K562 (cell line): ENCODE results near the gene VPS9D1. TPM values are rescaled to one million over a fixed set of nuclear protein-coding genes. Genes with fewer than 3 reads are reported as not detected.

Experiments used
- CTCF ChIP-seq, 3 experiments: IDR thresholded peaks in 2 of 3; conservative IDR thresholded peaks in 1 of 3; 2 replicates each; pipeline ENCODE4 v1.5.1; 2011 to 2012; ENCODE audit warnings: low read length in 3 of 3, mild to moderate bottlenecking in 3 of 3, control low read depth in 2 of 3, improper control_type of control experiment in 1 of 3, inconsistent platforms in 1 of 3, low read depth in 1 of 3, mixed read lengths in 1 of 3, moderate library complexity in 1 of 3; ENCODE audit not compliant: insufficient read depth in 2 of 3
- DPF2 ChIP-seq: fragments of 450-650 bp; IDR thresholded peaks from 2 replicates; pipeline ENCODE4 v1.6.1; 2016
- FOS ChIP-seq: IDR thresholded peaks from 3 replicates; pipeline ENCODE4 v1.6.1; 2011; ENCODE audit not compliant: insufficient read length; ENCODE audit errors: extremely low read depth
- GATAD2B ChIP-seq: fragments of 450-650 bp; IDR thresholded peaks from 2 replicates; pipeline ENCODE4 v1.6.1; 2017; ENCODE audit warnings: mild to moderate bottlenecking, borderline replicate concordance
- NCOA4 ChIP-seq: fragments of 450-650 bp; IDR thresholded peaks from 2 replicates; pipeline ENCODE4 v1.6.1; 2018; ENCODE audit warnings: mild to moderate bottlenecking; ENCODE audit not compliant: partially characterized antibody
- NONO ChIP-seq, 2 experiments: fragments of 200-400 bp in 1 of 2; fragments of 450-650 bp in 1 of 2; formaldehyde crosslinking in 1 of 2; IDR thresholded peaks; 2 replicates each; pipeline ENCODE4 v1.6.1; 2017; ENCODE audit warnings: low read depth in 2 of 2, mild to moderate bottlenecking in 2 of 2, moderate library complexity in 2 of 2, low read length in 1 of 2
- RFX5 ChIP-seq: IDR thresholded peaks from 2 replicates; pipeline ENCODE4 v1.6.1; 2011; ENCODE audit warnings: low read depth, mild to moderate bottlenecking, improper control_type of control experiment, low read length
- SIX5 ChIP-seq, 2 experiments: IDR thresholded peaks; 2 replicates each; pipeline ENCODE4 v1.6.1; 2011; ENCODE audit warnings: low read length in 2 of 2, borderline replicate concordance in 1 of 2, low read depth in 1 of 2, mild to moderate bottlenecking in 1 of 2, moderate library complexity in 1 of 2; ENCODE audit not compliant: insufficient read depth in 1 of 2
- SMAD4 ChIP-seq: fragments of 250-450 bp; sonication (Bioruptor Pico); conservative IDR thresholded peaks from 2 replicates; pipeline ENCODE4 v1.8.0; 2021; ENCODE audit warnings: inconsistent platforms, mild to moderate bottlenecking, moderate library complexity
- SPI1 ChIP-seq: IDR thresholded peaks from 2 replicates; pipeline ENCODE4 v1.6.1; 2011; ENCODE audit warnings: low read depth, low read length, control low read depth, borderline replicate concordance
- ZC3H11A ChIP-seq: IDR thresholded peaks from 2 replicates; pipeline ENCODE4 v1.6.1; 2012; ENCODE audit warnings: low read depth, low read length, improper control_type of control experiment
- ZEB2 ChIP-seq: fragments of 450-650 bp; IDR thresholded peaks from 2 replicates; pipeline ENCODE4 v1.6.1; 2016
- ZNF398 ChIP-seq: fragments of 250-450 bp; sonication (Bioruptor Pico); IDR thresholded peaks from 2 replicates; pipeline ENCODE4 v1.8.0; 2021; ENCODE audit warnings: moderate library complexity, mild to moderate bottlenecking, inconsistent platforms
- polyA plus RNA-seq, 8 experiments: library from polyadenylated mRNA; depleted of rRNA in 4 of 8; stranded (reverse) in 5 of 8; unstranded in 3 of 8; fragments of >200 nt; fragmentation: Nextera tagmentation in 2 of 8; fragmentation: Illumina TruSeq in 1 of 8; extraction: Ambion mirVana in 2 of 8; extraction: Trizol in 1 of 8; gene quantifications; 2 replicates each; pipeline versions ENCODE4 v1.2.1 to v1.2.3, GENCODE V29; 2011 to 2014; ENCODE audit warnings: inconsistent platforms in 1 of 8, missing spikeins in 1 of 8
- total RNA-seq, 7 experiments: library from RNA; depleted of rRNA in 6 of 7; stranded (reverse); fragments of >200 nt in 6 of 7; fragmentation: Illumina TruSeq in 2 of 7; extraction: Trizol in 2 of 7; gene quantifications; 2 replicates each; pipeline versions ENCODE4 v1.2.1 to v1.2.3, GENCODE V29; 2011 to 2021; ENCODE audit warnings: low replicate concordance in 1 of 7
- TF ChIP-seq, protein P1 (sequence below): sonication (generic); formaldehyde crosslinking; IDR thresholded peaks from 2 replicates; pipeline ENCODE4 v1.8.0; 2022; ENCODE audit warnings: mild to moderate bottlenecking, missing genetic modification reagents

The VPS9D1 gene
- total and polyA plus RNA-seq, 9 of the 15 experiments (the other 6 are each of a cell fraction or from before 2014, with no cell fraction given), result 0.33 to 3.1 (median 1.1) TPM

- TF ChIP-seq SIX5 (IDR thresholded peaks at IDR 0.05; ENCODE audit: borderline replicate concordance in 1 of 2, insufficient read depth in 1 of 2, low read depth in 1 of 2, low read length in 2 of 2), result no peak
- TF ChIP-seq NCOA4, result no peak
- TF ChIP-seq, protein P1, sequence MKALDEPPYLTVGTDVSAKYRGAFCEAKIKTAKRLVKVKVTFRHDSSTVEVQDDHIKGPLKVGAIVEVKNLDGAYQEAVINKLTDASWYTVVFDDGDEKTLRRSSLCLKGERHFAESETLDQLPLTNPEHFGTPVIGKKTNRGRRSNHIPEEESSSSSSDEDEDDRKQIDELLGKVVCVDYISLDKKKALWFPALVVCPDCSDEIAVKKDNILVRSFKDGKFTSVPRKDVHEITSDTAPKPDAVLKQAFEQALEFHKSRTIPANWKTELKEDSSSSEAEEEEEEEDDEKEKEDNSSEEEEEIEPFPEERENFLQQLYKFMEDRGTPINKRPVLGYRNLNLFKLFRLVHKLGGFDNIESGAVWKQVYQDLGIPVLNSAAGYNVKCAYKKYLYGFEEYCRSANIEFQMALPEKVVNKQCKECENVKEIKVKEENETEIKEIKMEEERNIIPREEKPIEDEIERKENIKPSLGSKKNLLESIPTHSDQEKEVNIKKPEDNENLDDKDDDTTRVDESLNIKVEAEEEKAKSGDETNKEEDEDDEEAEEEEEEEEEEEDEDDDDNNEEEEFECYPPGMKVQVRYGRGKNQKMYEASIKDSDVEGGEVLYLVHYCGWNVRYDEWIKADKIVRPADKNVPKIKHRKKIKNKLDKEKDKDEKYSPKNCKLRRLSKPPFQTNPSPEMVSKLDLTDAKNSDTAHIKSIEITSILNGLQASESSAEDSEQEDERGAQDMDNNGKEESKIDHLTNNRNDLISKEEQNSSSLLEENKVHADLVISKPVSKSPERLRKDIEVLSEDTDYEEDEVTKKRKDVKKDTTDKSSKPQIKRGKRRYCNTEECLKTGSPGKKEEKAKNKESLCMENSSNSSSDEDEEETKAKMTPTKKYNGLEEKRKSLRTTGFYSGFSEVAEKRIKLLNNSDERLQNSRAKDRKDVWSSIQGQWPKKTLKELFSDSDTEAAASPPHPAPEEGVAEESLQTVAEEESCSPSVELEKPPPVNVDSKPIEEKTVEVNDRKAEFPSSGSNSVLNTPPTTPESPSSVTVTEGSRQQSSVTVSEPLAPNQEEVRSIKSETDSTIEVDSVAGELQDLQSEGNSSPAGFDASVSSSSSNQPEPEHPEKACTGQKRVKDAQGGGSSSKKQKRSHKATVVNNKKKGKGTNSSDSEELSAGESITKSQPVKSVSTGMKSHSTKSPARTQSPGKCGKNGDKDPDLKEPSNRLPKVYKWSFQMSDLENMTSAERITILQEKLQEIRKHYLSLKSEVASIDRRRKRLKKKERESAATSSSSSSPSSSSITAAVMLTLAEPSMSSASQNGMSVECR (CRISPR knock-in tag), result peak; percentile 88; the same call in 1 of the 2 replicates
- no peak for TF ChIP-seq ZC3H11A
- TF ChIP-seq FOS, result no peak
- TF ChIP-seq SMAD4 (CRISPR knock-in tag), result peak; percentile 47; the same call in 1 of the 2 replicates
- TF ChIP-seq DPF2, result no peak
- TF ChIP-seq RFX5, result no peak
- no peak for TF ChIP-seq NONO (IDR thresholded peaks at IDR 0.05; ENCODE audit: low read depth in 2 of 2, low read length in 1 of 2)
- no peak for TF ChIP-seq GATAD2B
- TF ChIP-seq SPI1, result peak; percentile 1; the same call in 1 of the 2 replicates
- TF ChIP-seq CTCF (IDR thresholded peaks at IDR 0.05 in 2 of 3, conservative IDR thresholded peaks at IDR 0.05 in 1 of 3; ENCODE audit: insufficient read depth in 2 of 3, low read depth in 1 of 3, low read length in 3 of 3), result no peak
- no peak for TF ChIP-seq ZNF398 (CRISPR knock-in tag)
- TF ChIP-seq ZEB2, result no peak
Measured at GRCh38 chr16:89686520-89687091, 34.1 kb downstream of the VPS9D1 start, which contains the start of gene CDK10 (continued).
